H1 (cell line): Measurements from ENCODE around the gene EML1. TPM values are rescaled to one million over a fixed set of nuclear protein-coding genes. Genes with fewer than 3 reads are reported as not detected.

ENCODE experiments used
- ATF2 ChIP-seq: IDR thresholded peaks from 2 replicates; pipeline ENCODE4 v1.6.1; 2012; ENCODE audit warnings: low read length, inconsistent platforms
- BACH1 ChIP-seq: IDR thresholded peaks from 2 replicates; pipeline ENCODE4 v1.6.1; 2012; ENCODE audit warnings: low read length, improper control_type of control experiment
- CHD7 ChIP-seq: fragments of 300-600 bp; sonication (generic); IDR thresholded peaks from 2 replicates; pipeline ENCODE4 v1.7.1; 2012; ENCODE audit warnings: low read length, moderate library complexity, mild to moderate bottlenecking, inconsistent platforms; ENCODE audit not compliant: insufficient replicate concordance
- CTBP2 ChIP-seq: IDR thresholded peaks from 2 replicates; pipeline ENCODE4 v1.7.0; 2011; ENCODE audit warnings: borderline replicate concordance, mild to moderate bottlenecking, moderate library complexity, mixed read lengths, low read length; ENCODE audit not compliant: insufficient read depth, insufficient read length
- polyA plus RNA-seq, 7 experiments: library from polyadenylated mRNA; depleted of rRNA in 3 of 7; stranded (reverse) in 5 of 7; unstranded in 2 of 7; fragments of >200 nt in 5 of 7; fragments of 200-250 nt in 2 of 7; gene quantifications; 1 replicate in 5 of 7; 2 replicates in 1 of 7; 4 replicates in 1 of 7; pipeline versions ENCODE4 v1.2.1 to v1.2.3, GENCODE V29; 2011 to 2013; ENCODE audit warnings: missing spikeins in 2 of 7, mixed read lengths in 2 of 7
- total RNA-seq: library from RNA; stranded (reverse); fragmentation: NEBNext Ultra II Directional; extraction: Animal tissue kit (Norgen Biotek cat#: 25700); gene quantifications from 2 replicates; pipeline ENCODE4 v1.2.1, GENCODE V29; 2021

The EML1 gene
- total and polyA plus RNA-seq, 2 of the 8 experiments (the other 6 are each of a cell fraction or from before 2014, with no cell fraction given): 11.1 to 24.7 TPM

GRCh38 chr14:99779751-99780150 is 13.5 kb upstream of the EML1 start (continued):
- TF ChIP-seq CHD7 (no peak), BACH1 (no peak), CTBP2 (no peak), ATF2 (no peak)
